Amygdala (tissue), 56 donors: ENCODE results near the gene CAMTA1.

Source experiments
- DNase-seq, 56 donors: peaks; one replicate each; lab custom pipeline; 2025; lab: John Stamatoyannopoulos, UW

The CAMTA1 gene

DNA sequence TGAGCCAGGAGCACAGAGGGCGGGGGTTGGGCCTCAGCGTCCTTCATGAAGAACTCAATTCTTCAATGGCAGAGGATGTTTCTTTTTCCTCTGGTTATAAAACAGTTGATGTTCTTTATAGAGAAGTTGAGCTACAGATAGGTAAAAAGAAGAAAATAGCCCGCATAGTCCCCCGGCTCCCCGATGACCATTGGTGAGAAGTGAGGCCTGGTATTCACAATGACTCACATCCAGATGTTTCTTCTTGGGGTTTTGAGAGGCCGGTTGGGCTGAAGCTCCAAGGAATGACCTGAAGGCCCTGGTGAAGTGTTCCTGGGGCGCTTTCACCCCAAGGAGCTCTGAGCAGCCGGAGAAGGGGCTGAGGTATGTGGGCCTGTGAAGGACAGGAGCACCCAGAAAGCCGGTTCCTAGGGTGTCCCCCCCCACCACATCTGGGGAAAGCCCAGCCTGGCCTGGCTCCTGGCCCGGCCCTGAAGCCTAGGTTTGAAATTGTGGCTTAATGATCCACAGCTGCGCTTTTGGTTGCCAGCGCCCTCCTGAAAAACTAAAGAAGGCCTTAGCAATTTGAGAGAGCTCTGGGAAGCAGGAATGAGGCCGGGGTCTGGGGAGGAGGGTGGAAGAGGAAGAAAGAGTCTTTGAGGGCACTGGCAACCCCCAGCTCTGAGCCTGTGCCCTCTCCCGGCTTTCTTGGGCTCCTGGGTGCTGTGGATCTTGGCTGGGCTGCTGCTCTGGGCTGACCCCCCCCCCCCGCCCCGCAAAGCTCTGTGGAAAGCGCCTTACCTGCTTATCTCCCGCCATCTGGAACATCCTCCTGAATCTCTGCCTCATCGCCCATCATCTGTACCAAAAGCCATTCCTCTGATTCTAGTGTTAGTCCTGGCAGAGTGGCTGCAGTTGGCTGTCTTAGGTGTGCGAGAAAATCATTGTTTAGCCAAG, 444.7 kb downstream of the CAMTA1 start:
- DNase-seq, result no peak

GRCh38 chr1:7232441-7233236, 447.4 kb downstream of the CAMTA1 start:
- DNase-seq, result no peak

DNA sequence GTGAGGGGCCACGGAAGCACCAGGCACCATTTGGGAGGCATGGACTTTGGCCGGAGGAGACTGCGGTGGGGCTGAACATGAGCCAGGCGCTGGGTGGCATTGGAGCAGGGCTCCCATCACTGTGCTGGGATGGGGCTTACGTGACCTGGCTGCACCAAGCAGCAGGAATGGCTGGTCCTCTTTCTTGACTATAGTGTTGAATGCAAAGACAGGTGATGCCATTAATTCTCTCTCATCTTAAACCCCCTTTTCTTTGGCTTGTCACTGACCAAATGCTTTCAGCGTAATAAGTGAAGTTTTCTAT, 447.9 kb downstream of the CAMTA1 start:
- DNase-seq, result no peak

GRCh38 chr1:7233646-7234470, 448.6 kb downstream of the CAMTA1 start:
- no peak for DNase-seq

GRCh38 chr1:7234471-7234755, 449.2 kb downstream of the CAMTA1 start:
- no peak for DNase-seq

DNA sequence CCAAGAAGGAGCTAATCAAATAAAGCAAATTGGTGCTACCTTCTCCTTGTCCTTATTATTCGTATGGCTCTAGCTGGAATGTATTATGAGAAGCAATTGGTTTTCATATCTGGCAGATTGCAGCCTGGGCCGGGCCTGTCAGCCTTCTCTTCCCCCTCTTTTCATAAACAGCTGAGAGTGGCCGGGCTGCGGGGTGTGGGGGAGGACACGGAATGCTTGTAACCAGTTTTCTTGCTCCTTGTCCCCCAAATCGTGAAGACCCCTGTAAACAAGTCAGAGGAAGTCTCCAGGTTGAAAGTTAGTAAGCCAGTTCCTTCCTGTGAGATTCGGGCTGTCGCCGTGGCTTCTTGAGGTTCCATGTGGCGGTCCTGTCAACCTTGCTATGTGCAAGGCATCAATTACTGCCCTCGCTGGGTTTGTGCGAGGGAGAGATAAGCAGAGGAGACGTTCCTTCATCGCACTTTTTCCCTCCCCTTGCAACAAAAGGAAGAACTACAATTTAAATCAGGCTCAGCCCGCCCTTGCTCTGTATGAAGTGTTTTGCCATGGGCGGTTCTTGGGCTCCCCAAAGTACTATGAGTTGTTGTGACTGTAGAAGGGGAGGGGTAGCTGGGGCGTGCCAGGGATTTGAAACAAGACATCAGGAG, 450.7 kb downstream of the CAMTA1 start:
- DNase-seq, result no peak

- DNase-seq, result no peak
These were observed 451.7 kb downstream of the CAMTA1 start for GRCh38 chr1:7236844-7237515.

GRCh38 chr1:7247158-7247557, 461.9 kb downstream of the CAMTA1 start:
- no peak for DNase-seq

- peak in 10 of 56 donors; percentile 4 to 34 (median 20) for DNase-seq
These were observed 462.7 kb downstream of the CAMTA1 start for GRCh38 chr1:7247791-7248548.

- DNase-seq, result no peak
These were observed 463.4 kb downstream of the CAMTA1 start for GRCh38 chr1:7248549-7249199.

- no peak for DNase-seq
These were observed 464.3 kb downstream of the CAMTA1 start for GRCh38 chr1:7249516-7249915.

DNA sequence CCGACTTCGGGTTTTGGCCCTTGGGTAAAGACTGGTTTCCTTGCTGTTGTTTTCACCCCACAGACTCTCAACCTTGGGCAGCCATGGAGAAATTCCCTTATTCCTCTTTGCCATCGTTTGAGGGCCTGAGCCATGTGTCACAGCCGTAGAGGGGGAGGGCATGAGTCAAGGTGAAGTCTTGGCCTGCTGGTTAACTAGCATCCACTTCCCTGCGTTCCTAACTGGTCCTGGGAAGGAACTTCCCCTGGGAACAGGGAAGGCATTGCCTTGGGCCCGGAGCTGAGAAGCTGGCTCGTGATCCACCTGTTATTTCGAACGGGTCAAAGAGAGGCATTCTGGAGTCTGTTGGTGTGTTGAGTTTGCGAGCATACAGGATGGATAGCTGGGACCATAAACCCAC, 464.9 kb downstream of the CAMTA1 start:
- DNase-seq, result no peak

GRCh38 chr1:7250597-7251453, 465.6 kb downstream of the CAMTA1 start:
- DNase-seq, result no peak

- no peak for DNase-seq
These were observed 466.2 kb downstream of the CAMTA1 start for GRCh38 chr1:7251454-7251800.

- DNase-seq, result no peak
These were observed 467.3 kb downstream of the CAMTA1 start for GRCh38 chr1:7252411-7253117.

DNA sequence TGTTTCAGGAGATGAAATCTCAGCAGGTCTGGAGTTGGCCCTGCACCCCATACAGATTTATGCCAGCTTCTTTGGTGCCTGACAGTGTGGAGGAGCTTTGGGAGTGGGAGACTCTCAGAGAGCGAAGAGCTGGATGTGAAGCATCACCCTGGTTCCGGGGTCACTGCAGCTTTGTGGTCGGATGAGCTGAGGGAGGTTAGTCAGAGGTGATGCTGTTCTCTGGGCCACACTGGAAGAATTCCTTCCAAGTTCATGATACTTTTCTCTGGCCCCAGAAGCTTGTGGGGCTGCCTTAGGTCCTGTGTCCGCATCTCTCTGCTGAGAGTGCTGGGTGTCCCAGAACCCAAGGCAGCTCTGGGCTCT, 467.8 kb downstream of the CAMTA1 start:
- no peak for DNase-seq

DNA sequence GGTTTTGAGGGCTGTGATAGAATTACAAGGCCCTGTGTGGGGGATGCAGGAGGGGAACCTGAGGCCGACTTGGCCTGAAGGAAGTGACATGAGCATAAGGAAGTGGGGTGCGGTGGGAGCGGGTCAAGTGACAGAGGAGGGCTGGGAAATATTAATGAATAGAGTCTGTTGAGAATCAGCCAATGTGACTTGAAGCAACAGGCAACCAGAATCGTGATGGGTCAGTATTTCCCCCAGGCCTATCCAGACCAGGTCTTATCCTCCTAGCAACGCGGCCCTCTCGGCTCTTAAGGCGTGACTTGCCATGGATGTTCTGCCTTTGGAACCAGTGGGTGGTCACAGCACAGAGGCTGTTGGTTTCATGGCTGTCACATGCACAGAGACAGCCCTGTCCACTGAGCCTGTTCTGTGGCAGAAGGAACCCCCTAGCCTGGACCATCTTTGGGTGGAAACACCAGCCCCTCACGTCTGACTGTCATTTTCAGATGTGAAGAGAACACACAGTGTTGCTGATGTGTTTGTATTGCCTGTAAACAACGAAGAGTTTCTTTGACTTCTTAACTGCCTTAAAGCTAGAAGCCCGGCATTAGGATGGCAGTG, 468.8 kb downstream of the CAMTA1 start:
- no peak for DNase-seq
